GM12878 (cell line): ENCODE measurements around the gene OPCML. TPM values are rescaled to one million over a fixed set of nuclear protein-coding genes. Genes with fewer than 3 reads are reported as not detected.

Experiments used
- ATAC-seq: fragments of 200-7000 bp; cut with Tn5 transposase; 3 replicates; pipeline ENCODE4 v1.9.1; 2020; ENCODE audit warnings: mild to moderate bottlenecking, moderate library complexity
- BruUV-seq: library from RNA; stranded (reverse); fragments of 400-500 nt; replicated peaks from 2 replicates; lab custom pipeline; 2021; lab: Mats Ljungman, UMichigan
- CTCF ChIA-PET: fragments of 300-600 bp; sonication (Branson Sonifier 250); formaldehyde crosslinking; extraction: SDS; loops from one replicate; lab custom pipeline; 2021; ENCODE audit warnings: inconsistent platforms; lab: Yijun Ruan, JAX
- POLR2A ChIA-PET: fragments of 350-600 bp; formaldehyde crosslinking; extraction: SDS; loops from one replicate; lab custom pipeline; 2021; ENCODE audit warnings: inconsistent platforms; lab: Charles Lee
- RAD21 ChIA-PET: fragments of 300-600 bp; sonication (Branson Sonifier 250); formaldehyde crosslinking; loops from one replicate; lab custom pipeline; 2023; ENCODE audit warnings: antibody characterized with exemption; ENCODE audit not compliant: unreplicated experiment; lab: Charles Lee
- SMC1A ChIA-PET: fragments of 300-600 bp; sonication (Branson Sonifier 250); formaldehyde crosslinking; loops from one replicate; lab custom pipeline; 2023; ENCODE audit not compliant: unreplicated experiment, uncharacterized antibody; lab: Charles Lee
- DNase-seq: peaks from one replicate; pipeline ENCODE4 v3.0.0-alpha.2; 2011; ENCODE audit warnings: low read depth, low spot score
- FAIRE-seq: peaks from 3 replicates; lab custom pipeline; 2011; peaks lifted over from hg19 to GRCh38; lab: Jason Lieb, UNC
- H2AFZ ChIP-seq: 2 replicates; pipeline ENCODE4 v1.6.0; 2011; ENCODE audit warnings: low read depth, low read length, control low read depth; ENCODE audit not compliant: control insufficient read depth
- H3K27ac ChIP-seq: 2 replicates; pipeline ENCODE4 v1.5.1; 2011; ENCODE audit warnings: control low read depth; ENCODE audit not compliant: control insufficient read depth, insufficient read depth
- H3K27me3 ChIP-seq, 2 experiments: replicated peaks in 1 of 2; 2 replicates each; pipeline versions ENCODE4 v1.6.0 to v1.6.1; 2011; ENCODE audit warnings: low read length in 1 of 2; ENCODE audit not compliant: control insufficient read depth in 2 of 2, insufficient read depth in 2 of 2
- H3K36me3 ChIP-seq, 2 experiments: 2 replicates each; pipeline ENCODE4 v1.5.1; 2011; ENCODE audit warnings: low read length in 1 of 2; ENCODE audit not compliant: control insufficient read depth in 2 of 2, insufficient read depth in 2 of 2
- H3K4me1 ChIP-seq: 2 replicates; pipeline ENCODE4 v1.6.1; 2011; ENCODE audit warnings: mild to moderate bottlenecking, low read length, moderate library complexity, mixed read lengths; ENCODE audit not compliant: control insufficient read depth, insufficient read depth
- H3K4me2 ChIP-seq: 2 replicates; pipeline ENCODE4 v1.6.0; 2011; ENCODE audit warnings: control low read depth; ENCODE audit not compliant: control insufficient read depth, insufficient read depth
- H3K4me3 ChIP-seq: fragments of 200-600 bp; sonication (generic); 2 replicates; pipeline ENCODE4 v1.5.1; 2016
- H3K79me2 ChIP-seq: 2 replicates; pipeline ENCODE4 v1.6.0; 2011; ENCODE audit warnings: low read length; ENCODE audit not compliant: control insufficient read depth, insufficient read depth
- H3K9ac ChIP-seq: 2 replicates; pipeline ENCODE4 v1.8.0; 2011; ENCODE audit warnings: low read length, control low read depth, mixed read lengths; ENCODE audit not compliant: control insufficient read depth, insufficient read depth
- H3K9me3 ChIP-seq: replicated peaks from 3 replicates; pipeline ENCODE4 v1.5.1; 2011; ENCODE audit warnings: mild to moderate bottlenecking, low read length; ENCODE audit not compliant: control insufficient read depth, insufficient read depth
- H4K20me1 ChIP-seq: 2 replicates; pipeline ENCODE4 v1.6.0; 2011; ENCODE audit not compliant: control insufficient read depth, insufficient read depth
- EED ChIP-seq: sonication (generic); IDR thresholded peaks from 2 replicates; pipeline ENCODE4 v1.6.1; 2016; ENCODE audit warnings: antibody characterized with exemption, low read depth
- FOS ChIP-seq: IDR thresholded peaks from 3 replicates; pipeline ENCODE4 v1.6.1; 2011; ENCODE audit warnings: borderline replicate concordance; ENCODE audit not compliant: insufficient read length; ENCODE audit errors: extremely low read depth
- HDAC2 ChIP-seq: fragments of 200-600 bp; sonication (generic); IDR thresholded peaks from 2 replicates; pipeline ENCODE4 v1.6.1; 2017
- HSF1 ChIP-seq: fragments of 150-350 bp; IDR thresholded peaks from 2 replicates; pipeline ENCODE4 v1.6.1; 2014; ENCODE audit warnings: mild to moderate bottlenecking, low read depth, low read length
- IRF5 ChIP-seq: fragments of 450-650 bp; IDR thresholded peaks from 2 replicates; pipeline ENCODE4 v1.6.1; 2017; ENCODE audit warnings: borderline replicate concordance
- SMAD1 ChIP-seq: fragments of 450-650 bp; IDR thresholded peaks from 2 replicates; pipeline ENCODE4 v1.6.1; 2018; ENCODE audit warnings: mild to moderate bottlenecking, low read depth; ENCODE audit not compliant: partially characterized antibody
- ZSCAN29 ChIP-seq: fragments of 450-650 bp; IDR thresholded peaks from 2 replicates; pipeline ENCODE4 v1.6.1; 2017; ENCODE audit warnings: mild to moderate bottlenecking, moderate library complexity
- WGBS: methylation state at CpG from one replicate; pipeline ENCODE4 v1.1.6; 2016; ENCODE audit warnings: low lambda C conversion rate; ENCODE audit not compliant: insufficient replicate concordance, insufficient coverage; ENCODE audit errors: missing lambda C conversion rate; 5-methylcytosine and 5-hydroxymethylcytosine counted together
- in situ Hi-C: fragments of 300-500 bp; cut with MboI; formaldehyde crosslinking; loops from 9 replicates; pipeline ENCODE4 v1.14.3; 2018; ENCODE audit warnings: mixed read lengths
- intact Hi-C: fragments of 100-400 bp; cut with micrococcal nuclease; formaldehyde crosslinking; loops from one replicate; pipeline ENCODE4 v1.14.2; 2022; ENCODE audit not compliant: unreplicated experiment
- polyA plus RNA-seq, 11 experiments: library from polyadenylated mRNA; depleted of rRNA in 4 of 11; unstranded in 6 of 11; stranded (reverse) in 5 of 11; fragments of >200 nt; fragmentation: Nextera tagmentation in 4 of 11; fragmentation: Illumina TruSeq in 1 of 11; extraction: Ambion mirVana in 4 of 11; extraction: Trizol in 1 of 11; gene quantifications; 1 replicate in 1 of 11; 2 replicates in 10 of 11; pipeline versions ENCODE4 v1.2.1 to v1.2.3, GENCODE V29; 2011 to 2016; ENCODE audit warnings: inconsistent platforms in 2 of 11, missing spikeins in 2 of 11, low read depth in 1 of 11
- total RNA-seq, 4 experiments: library from RNA; depleted of rRNA in 3 of 4; stranded (reverse); fragments of >200 nt in 3 of 4; fragmentation: Illumina TruSeq in 1 of 4; extraction: Trizol in 1 of 4; gene quantifications; 2 replicates each; pipeline versions ENCODE4 v1.2.1 to v1.2.3, GENCODE V29; 2013 to 2021

OPCML gene
- total and polyA plus RNA-seq, 10 of the 15 experiments (the other 5 are each of a cell fraction or from before 2014, with no cell fraction given) = 0.84 TPM; not detected in 9

- H3K4me3 ChIP-seq = no peak overlapping the region
- FAIRE-seq (no peak), ATAC-seq (no peak), DNase-seq (no peak)
- no peak overlapping the region for H3K9ac ChIP-seq
- no peaks in the 10 kb centered on the region for H3K79me2 ChIP-seq
- no TSS peak for BruUV-seq
- in situ Hi-C loops = no loop called here
- ChIA-PET SMC1A (interaction anchor here (0.6 kb wide), 1 partner anchor 318 kb away, joined by 3 read pairs; no protein-coding TSS in a partner anchor), POLR2A (no interaction called here), RAD21 (no interaction called here), CTCF (no interaction called here)
- H3K27ac ChIP-seq = no peak overlapping the region
- H3K9me3 ChIP-seq = no peaks in the 10 kb centered on the region
- intact Hi-C loops = no loop called here
- 10% methylated on average over 6 of the region's 6 CpGs for WGBS
- H3K27me3 ChIP-seq = no peaks in the 10 kb centered on the region
- no peak overlapping the region for H2AFZ ChIP-seq
- no peaks in the 10 kb centered on the region for H3K36me3 ChIP-seq
- H3K4me1 ChIP-seq = no peaks in the 10 kb centered on the region
- H3K4me2 ChIP-seq = no peak overlapping the region; the same call in 1 of the 2 replicates
- TF ChIP-seq HDAC2 (no peak), HSF1 (no peak), ZSCAN29 (no peak), EED (no peak), IRF5 (no peak), SMAD1 (no peak), FOS (no peak)
- H4K20me1 ChIP-seq = no peaks in the 10 kb centered on the region
Observed at GRCh38 chr11:133474461-133474860, 57.8 kb downstream of the OPCML start.
